AG10803 (cell line): Measurements from ENCODE around the gene PPP1R37.

Experiments
- DNase-seq: peaks from one replicate; pipeline ENCODE4 v3.0.0; 2010; ENCODE audit warnings: low read depth
- H3K4me3 ChIP-seq: 2 replicates; pipeline ENCODE4 v1.5.1; 2011; ENCODE audit warnings: mild to moderate bottlenecking, low read length, control low read depth
- CTCF ChIP-seq: conservative IDR thresholded peaks from 2 replicates; pipeline ENCODE4 v1.5.1; 2011; ENCODE audit warnings: mild to moderate bottlenecking, low read length, control low read depth, inconsistent platforms

PPP1R37 gene

GRCh38 chr19:45140533-45140932 is 47.6 kb downstream of the PPP1R37 start:
- TF ChIP-seq CTCF = no peak
- no peak for DNase-seq
- H3K4me3 ChIP-seq = no peak overlapping the region

GRCh38 chr19:45141203-45141900 is 48.4 kb downstream of the PPP1R37 start:
- no peak overlapping the region for H3K4me3 ChIP-seq
- no peak for DNase-seq
- no peak for TF ChIP-seq CTCF

GRCh38 chr19:45142016-45142725 is 49.2 kb downstream of the PPP1R37 start:
- no peak for TF ChIP-seq CTCF
- H3K4me3 ChIP-seq = no peak overlapping the region
- no peak for DNase-seq

- no peak overlapping the region for H3K4me3 ChIP-seq
- no peak for TF ChIP-seq CTCF
- DNase-seq = no peak
Observed at GRCh38 chr19:45142726-45143110, 49.7 kb downstream of the PPP1R37 start.

- no peak for TF ChIP-seq CTCF
- no peak overlapping the region for H3K4me3 ChIP-seq
- DNase-seq = no peak
Observed at GRCh38 chr19:45144431-45145269, 51.7 kb downstream of the PPP1R37 start.

- H3K4me3 ChIP-seq = no peak overlapping the region
- DNase-seq = no peak
- TF ChIP-seq CTCF = no peak
Observed at GRCh38 chr19:45145270-45146189, 52.6 kb downstream of the PPP1R37 start.
